GM18868 (cell line): ENCODE results near the gene PDGFC.

ENCODE experiments used
- ATAC-seq: cut with Tn5 transposase; IDR thresholded peaks from one replicate; pipeline ENCODE4 v1.9.1; 2021; ENCODE audit warnings: mild to moderate bottlenecking, moderate library complexity; ENCODE audit not compliant: unreplicated experiment

PDGFC gene

GRCh38 chr4:156975686-156976085 is 4.1 kb upstream of the PDGFC start:
- no peak for ATAC-seq

GRCh38 chr4:156974264-156974663 is 2.7 kb upstream of the PDGFC start:
- ATAC-seq = no peak

GRCh38 chr4:156972379-156973015 is 898 bp upstream of the PDGFC start:
- ATAC-seq = no peak

- ATAC-seq = peak; percentile 3
Observed at GRCh38 chr4:156971165-156971675, 379 bp downstream of the PDGFC start.

GRCh38 chr4:156970501-156971164 is 966 bp downstream of the PDGFC start:
- no peak for ATAC-seq

- ATAC-seq = no peak
Observed at GRCh38 chr4:156969911-156970310, 1.7 kb downstream of the PDGFC start.

GRCh38 chr4:156969101-156969500 is 2.5 kb downstream of the PDGFC start:
- no peak for ATAC-seq

- peak; percentile 62 for ATAC-seq
Observed at GRCh38 chr4:156968479-156968984, 3.1 kb downstream of the PDGFC start.

GRCh38 chr4:156966836-156967235 is 4.8 kb downstream of the PDGFC start:
- ATAC-seq = no peak

GRCh38 chr4:156963419-156963818 is 8.2 kb downstream of the PDGFC start:
- ATAC-seq = no peak

GRCh38 chr4:156962528-156962974 is 9.0 kb downstream of the PDGFC start:
- ATAC-seq = no peak

GRCh38 chr4:156962058-156962358 is 9.6 kb downstream of the PDGFC start:
- no peak for ATAC-seq

- ATAC-seq = no peak
Observed at GRCh38 chr4:156961196-156962057, 10.2 kb downstream of the PDGFC start.

- no peak for ATAC-seq
Observed at GRCh38 chr4:156959298-156959702, 12.3 kb downstream of the PDGFC start.

GRCh38 chr4:156958276-156959074 is 13.1 kb downstream of the PDGFC start:
- no peak for ATAC-seq

- no peak for ATAC-seq
Observed at GRCh38 chr4:156957556-156957955, 14.0 kb downstream of the PDGFC start.

GRCh38 chr4:156956826-156957368 is 14.7 kb downstream of the PDGFC start:
- no peak for ATAC-seq

- ATAC-seq = no peak
Observed at GRCh38 chr4:156956359-156956758, 15.2 kb downstream of the PDGFC start.

GRCh38 chr4:156954587-156954986 is 17.0 kb downstream of the PDGFC start:
- ATAC-seq = no peak

- no peak for ATAC-seq
Observed at GRCh38 chr4:156953951-156954350, 17.6 kb downstream of the PDGFC start.
